Left ventricle myocardium inferior (tissue), 1 donor: ENCODE measurements around the gene IBTK. TPM values are rescaled to one million over a fixed set of nuclear protein-coding genes. Genes with fewer than 3 reads are reported as not detected.

Experiments
- DNase-seq: peaks from one replicate; pipeline ENCODE4 v3.0.0-alpha.2; 2020
- H3K27ac ChIP-seq: fragments of 200-600 bp; replicated peaks from 2 replicates; pipeline ENCODE4 v1.8.0; 2021
- H3K27me3 ChIP-seq: fragments of 200-600 bp; 2 replicates; pipeline ENCODE4 v1.8.0; 2021; ENCODE audit warnings: low read depth
- H3K36me3 ChIP-seq: fragments of 200-600 bp; 2 replicates; pipeline ENCODE4 v1.8.0; 2021
- H3K4me1 ChIP-seq: fragments of 200-600 bp; 2 replicates; pipeline ENCODE4 v1.8.0; 2021
- H3K4me3 ChIP-seq: fragments of 200-600 bp; 2 replicates; pipeline ENCODE4 v1.8.0; 2021; ENCODE audit warnings: mild to moderate bottlenecking, moderate library complexity
- H3K9me3 ChIP-seq: fragments of 200-600 bp; replicated peaks from 2 replicates; pipeline ENCODE4 v1.8.0; 2021
- intact Hi-C: fragments of 100-400 bp; cut with micrococcal nuclease; formaldehyde crosslinking; loops from one replicate; pipeline ENCODE4 v1.11.0; 2022
- total RNA-seq: library from RNA; stranded (reverse); fragmentation: NEBNext Ultra II Directional; extraction: Animal tissue kit (Norgen Biotek cat#: 25700); gene quantifications from one replicate; pipeline ENCODE4 v1.2.1, GENCODE V29; 2021
- TF ChIP-seq, protein P1 (sequence below): fragments of 200-600 bp; IDR thresholded peaks from 2 replicates; pipeline ENCODE4 v1.8.0; 2021; ENCODE audit warnings: antibody characterized with exemption, mild to moderate bottlenecking, borderline replicate concordance
- donor health status: DM: no; HTN: yes; CAD: no; lungs with severe emphysema.

Gene IBTK
- total RNA-seq, 1 donor from 2014 or later: 28.5 TPM

DNA sequence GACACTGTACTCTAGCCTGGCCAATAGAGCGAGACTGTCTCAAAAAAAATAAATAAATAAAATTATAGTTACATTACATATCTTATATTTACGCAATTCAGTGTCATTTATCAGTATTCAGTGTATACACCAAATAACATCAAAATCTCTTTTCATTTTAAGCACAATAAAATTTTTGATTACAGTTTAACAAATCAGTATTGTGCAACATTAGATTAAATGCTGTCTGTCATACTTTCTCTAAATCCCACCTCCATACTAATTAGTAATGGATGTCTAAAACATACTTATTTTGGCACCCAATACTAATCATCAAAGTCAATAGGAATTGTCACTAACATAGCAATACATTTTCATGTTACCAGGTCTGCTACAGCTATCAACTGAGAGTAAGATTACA, 27.4 kb downstream of the IBTK start:
- peaks cover 96% of the 10 kb centered on the region for H3K36me3 ChIP-seq
- H3K27me3 ChIP-seq: no peaks in the 10 kb centered on the region
- H3K4me3 ChIP-seq: no peak overlapping the region
- no peaks in the 10 kb centered on the region for H3K9me3 ChIP-seq
- DNase-seq: no peak
- TF ChIP-seq, protein P1, sequence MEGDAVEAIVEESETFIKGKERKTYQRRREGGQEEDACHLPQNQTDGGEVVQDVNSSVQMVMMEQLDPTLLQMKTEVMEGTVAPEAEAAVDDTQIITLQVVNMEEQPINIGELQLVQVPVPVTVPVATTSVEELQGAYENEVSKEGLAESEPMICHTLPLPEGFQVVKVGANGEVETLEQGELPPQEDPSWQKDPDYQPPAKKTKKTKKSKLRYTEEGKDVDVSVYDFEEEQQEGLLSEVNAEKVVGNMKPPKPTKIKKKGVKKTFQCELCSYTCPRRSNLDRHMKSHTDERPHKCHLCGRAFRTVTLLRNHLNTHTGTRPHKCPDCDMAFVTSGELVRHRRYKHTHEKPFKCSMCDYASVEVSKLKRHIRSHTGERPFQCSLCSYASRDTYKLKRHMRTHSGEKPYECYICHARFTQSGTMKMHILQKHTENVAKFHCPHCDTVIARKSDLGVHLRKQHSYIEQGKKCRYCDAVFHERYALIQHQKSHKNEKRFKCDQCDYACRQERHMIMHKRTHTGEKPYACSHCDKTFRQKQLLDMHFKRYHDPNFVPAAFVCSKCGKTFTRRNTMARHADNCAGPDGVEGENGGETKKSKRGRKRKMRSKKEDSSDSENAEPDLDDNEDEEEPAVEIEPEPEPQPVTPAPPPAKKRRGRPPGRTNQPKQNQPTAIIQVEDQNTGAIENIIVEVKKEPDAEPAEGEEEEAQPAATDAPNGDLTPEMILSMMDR: no peak
- H3K4me1 ChIP-seq: no peaks in the 10 kb centered on the region
- no peak overlapping the region for H3K27ac ChIP-seq
- intact Hi-C loops: no loop called here

GRCh38 chr6:82217018-82217586, 30.4 kb downstream of the IBTK start:
- intact Hi-C loops: no loop called here
- H3K4me3 ChIP-seq: no peak overlapping the region

DNA sequence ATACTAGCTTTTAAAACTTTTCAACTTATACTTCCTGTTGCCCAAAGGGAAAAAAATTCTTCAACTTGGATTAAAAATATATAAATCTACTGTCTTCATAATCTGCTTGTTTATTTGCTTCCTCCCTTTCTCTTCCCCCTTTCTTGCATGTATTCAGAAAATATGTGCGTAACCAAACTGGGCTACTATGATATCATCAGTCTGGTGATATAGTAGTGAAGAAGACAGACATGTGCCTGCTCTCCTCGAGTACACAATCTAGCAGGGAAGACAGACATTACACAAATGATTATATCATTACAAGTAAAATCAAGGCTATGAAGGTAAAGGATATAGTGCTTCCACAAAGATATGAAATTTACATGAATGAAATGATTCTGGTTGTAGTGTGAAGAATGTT, 31.0 kb downstream of the IBTK start:
- Histone ChIP-seq H3K4me1 (no peaks in the 10 kb centered on the region), H3K27ac (no peak overlapping the region), H3K27me3 (no peaks in the 10 kb centered on the region), H3K9me3 (no peaks in the 10 kb centered on the region), H3K36me3 (peaks cover 96% of the 10 kb centered on the region), H3K4me3 (no peak overlapping the region)
- no peak for DNase-seq
- intact Hi-C loops: no loop called here
- TF ChIP-seq, protein P1: no peak

More at GRCh38 chr6:82217018-82217586, 30.4 kb downstream of the IBTK start:
- no peak for DNase-seq
- Histone ChIP-seq H3K27me3 (no peaks in the 10 kb centered on the region), H3K9me3 (no peaks in the 10 kb centered on the region), H3K27ac (no peak overlapping the region), H3K36me3 (peaks cover 96% of the 10 kb centered on the region), H3K4me1 (no peaks in the 10 kb centered on the region)
- TF ChIP-seq, protein P1: no peak

DNA sequence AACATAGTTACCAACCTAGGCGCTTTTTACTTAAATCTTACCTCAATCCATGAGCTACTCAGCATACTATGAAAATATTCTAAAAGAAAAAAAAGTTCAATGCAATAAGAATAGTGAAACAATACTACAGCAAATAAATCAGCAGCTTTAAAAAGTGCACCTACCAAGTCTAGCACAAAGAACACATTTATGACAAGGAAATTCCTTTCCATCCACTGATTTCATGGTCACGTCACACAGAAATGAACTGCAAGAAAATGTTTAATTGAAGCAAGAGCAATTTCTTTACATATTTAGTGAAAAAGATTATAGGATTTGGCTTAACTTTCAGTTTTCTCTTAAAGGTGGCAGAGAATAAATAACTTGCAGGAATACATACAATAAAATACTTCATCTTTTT, 36.2 kb downstream of the IBTK start:
- peaks cover 84% of the 10 kb centered on the region for H3K36me3 ChIP-seq

DNA sequence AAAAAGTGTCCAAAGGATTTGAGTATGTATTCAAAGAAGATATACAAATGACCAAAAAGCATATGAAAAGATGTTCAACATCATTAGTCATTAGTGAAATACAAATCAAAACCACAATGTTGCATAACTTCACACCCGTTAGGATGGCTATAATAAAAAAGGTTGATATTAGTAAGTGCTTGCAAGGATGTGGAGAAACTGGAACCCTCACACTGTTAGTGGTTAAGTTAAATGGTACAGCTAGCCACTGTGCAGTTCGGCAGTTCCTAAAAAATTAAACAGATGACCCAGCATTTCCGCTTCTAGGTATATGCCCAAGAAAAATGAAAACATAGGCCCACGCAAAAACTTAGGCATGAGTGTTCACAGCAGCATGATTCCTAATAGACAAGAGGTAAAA, 38.6 kb downstream of the IBTK start:
- H3K27me3 ChIP-seq: no peaks in the 10 kb centered on the region
- TF ChIP-seq, protein P1: no peak
- no peak for DNase-seq
- peak overlapping the region; percentile 36 for H3K27ac ChIP-seq
- no peaks in the 10 kb centered on the region for H3K9me3 ChIP-seq
- no peak overlapping the region for H3K4me3 ChIP-seq
- H3K4me1 ChIP-seq: peaks cover 27% of the 10 kb centered on the region
- peaks cover 66% of the 10 kb centered on the region for H3K36me3 ChIP-seq
- intact Hi-C loops: no loop called here

More for the DNA sequence above, 36.2 kb downstream of the IBTK start:
- Histone ChIP-seq H3K27ac (no peak overlapping the region), H3K9me3 (no peaks in the 10 kb centered on the region), H3K4me3 (no peak overlapping the region), H3K4me1 (peaks cover 11% of the 10 kb centered on the region), H3K27me3 (no peaks in the 10 kb centered on the region)
- intact Hi-C loops: no loop called here
- no peak for DNase-seq
- TF ChIP-seq, protein P1: no peak
